HepG2 (cell line): ENCODE measurements around the gene WIZ. TPM values are rescaled to one million over a fixed set of nuclear protein-coding genes. Genes with fewer than 3 reads are reported as not detected.
"Not testable (repeated sequence)": the region's sequence is repeated elsewhere in the genome, so short reads cannot be mapped to it uniquely, and the experiment has no call there.

Source experiments
- ATAC-seq: fragments of 200-7000 bp; cut with Tn5 transposase; 3 replicates; pipeline ENCODE4 v1.9.1; 2020; ENCODE audit warnings: mild to moderate bottlenecking, moderate library complexity
- BruUV-seq: library from RNA; stranded (reverse); fragments of 400-500 nt; replicated peaks from 2 replicates; lab custom pipeline; 2021; lab: Mats Ljungman, UMichigan
- CTCF ChIA-PET: fragments of 300-600 bp; formaldehyde crosslinking; extraction: SDS; loops from one replicate; lab custom pipeline; 2021; ENCODE audit warnings: low total read pairs, inconsistent platforms, low intra/inter-chr PET ratio; lab: Yijun Ruan, JAX
- POLR2A ChIA-PET: fragments of 350-600 bp; sonication (Branson Sonifier 250); formaldehyde crosslinking; loops from one replicate; lab custom pipeline; 2020; ENCODE audit warnings: antibody characterized with exemption, inconsistent platforms; lab: Yijun Ruan, JAX
- DNase-seq: peaks from one replicate; pipeline ENCODE4 v3.0.0-alpha.2; 2015; ENCODE audit warnings: low spot score
- FAIRE-seq: peaks from 3 replicates; lab custom pipeline; 2011; peaks lifted over from hg19 to GRCh38; lab: Jason Lieb, UNC
- H2AFZ ChIP-seq: one replicate; pipeline ENCODE4 v1.6.1; 2011; ENCODE audit warnings: low read length, inconsistent platforms
- H3K27ac ChIP-seq: fragments of 300-600 bp; 3 replicates; pipeline ENCODE4 v1.8.0; 2011; ENCODE audit warnings: mixed run types, mild to moderate bottlenecking, mixed read lengths, low read length, inconsistent platforms; ENCODE audit not compliant: insufficient read depth; ENCODE audit errors: extremely low read length
- H3K27me3 ChIP-seq, 2 experiments: fragments of 200-600 bp in 1 of 2; 2 replicates in 1 of 2; 3 replicates in 1 of 2; pipeline versions ENCODE4 v1.6.0 to v1.8.0; 2011; ENCODE audit warnings: low read length in 2 of 2, mild to moderate bottlenecking in 2 of 2, moderate library complexity in 2 of 2, inconsistent platforms in 1 of 2; ENCODE audit not compliant: insufficient read depth in 2 of 2, control insufficient read depth in 1 of 2
- H3K36me3 ChIP-seq, 2 experiments: fragments of 200-600 bp in 1 of 2; replicated peaks in 1 of 2; 2 replicates in 1 of 2; 3 replicates in 1 of 2; pipeline versions ENCODE4 v1.5.1 to v1.8.0; 2011; ENCODE audit warnings: low read length in 2 of 2, inconsistent platforms in 1 of 2; ENCODE audit not compliant: insufficient read depth in 2 of 2, control insufficient read depth in 1 of 2
- H3K4me1 ChIP-seq: 2 replicates; pipeline ENCODE4 v1.5.1; 2012; ENCODE audit warnings: low read length, inconsistent platforms; ENCODE audit not compliant: insufficient read depth
- H3K4me2 ChIP-seq: 2 replicates; pipeline ENCODE4 v1.6.0; 2011; ENCODE audit warnings: low read depth, low read length, inconsistent platforms
- H3K4me3 ChIP-seq, 3 experiments: fragments of 200-600 bp in 1 of 3; sonication (generic), shearing (Covaris generic) in 1 of 3; replicated peaks in 1 of 3; 2 replicates each; pipeline ENCODE4 v1.5.1; 2011 to 2016; ENCODE audit warnings: low read length in 3 of 3, inconsistent platforms in 2 of 3, low read depth in 2 of 3, mild to moderate bottlenecking in 2 of 3, control low read depth in 1 of 3, mixed read lengths in 1 of 3; ENCODE audit not compliant: insufficient read depth in 1 of 3
- H3K79me2 ChIP-seq: one replicate; pipeline ENCODE4 v1.6.1; 2011; ENCODE audit warnings: low read length, inconsistent platforms; ENCODE audit not compliant: insufficient read depth
- H3K9ac ChIP-seq: 2 replicates; pipeline ENCODE4 v1.6.0; 2011; ENCODE audit warnings: mild to moderate bottlenecking, low read depth, low read length, inconsistent platforms; ENCODE audit not compliant: insufficient read depth
- H3K9me3 ChIP-seq: 2 replicates; pipeline ENCODE4 v1.5.1; 2012; ENCODE audit warnings: mild to moderate bottlenecking, low read length
- H4K20me1 ChIP-seq: 2 replicates; pipeline ENCODE4 v1.6.0; 2011; ENCODE audit warnings: inconsistent platforms, mild to moderate bottlenecking, low read length, moderate library complexity; ENCODE audit not compliant: insufficient read depth
- PLRG1 ChIP-seq: fragments of 450-650 bp; conservative IDR thresholded peaks from 2 replicates; pipeline ENCODE4 v1.6.1; 2016
- ZNF441 ChIP-seq: sonication (generic); formaldehyde crosslinking; IDR thresholded peaks from 2 replicates; pipeline ENCODE4 v1.7.0; 2021; ENCODE audit warnings: missing genetic modification reagents, borderline replicate concordance
- WGBS: methylation state at CpG from one replicate; pipeline ENCODE4 v1.1.6; 2017; ENCODE audit warnings: low lambda C conversion rate; 5-methylcytosine and 5-hydroxymethylcytosine counted together
- in situ Hi-C: cut with HindIII; loops from 2 replicates; pipeline ENCODE4 v1.10.0; 2017; ENCODE audit warnings: low pct_unique_long_range_greater_than_20kb; ENCODE audit not compliant: extremely low pct_ligation_motif_present
- intact Hi-C: fragments of 100-400 bp; cut with micrococcal nuclease; formaldehyde crosslinking; loops from one replicate; pipeline ENCODE4 v1.10.0; 2022; ENCODE audit not compliant: unreplicated experiment
- polyA plus RNA-seq, 8 experiments: library from polyadenylated mRNA; depleted of rRNA in 3 of 8; stranded (reverse) in 7 of 8; unstranded in 1 of 8; fragments of >200 nt; fragmentation: Illumina TruSeq in 4 of 8; extraction: Trizol in 4 of 8; gene quantifications; 2 replicates each; pipeline versions ENCODE4 v1.2.1 to v1.2.3, GENCODE V29; 2011 to 2016; ENCODE audit warnings: low read depth in 4 of 8, missing spikeins in 1 of 8, mixed read lengths in 1 of 8; ENCODE audit not compliant: insufficient read depth in 1 of 8
- total RNA-seq, 5 experiments: library from RNA; depleted of rRNA; stranded (reverse); fragments of >200 nt; fragmentation: Illumina TruSeq; extraction: Trizol; gene quantifications; 2 replicates each; pipeline ENCODE4 v1.2.3, GENCODE V29; 2016; ENCODE audit warnings: low read depth in 1 of 5

Gene WIZ
- total and polyA plus RNA-seq, 2 of the 13 experiments (the other 11 are each of a cell fraction or from before 2014, with no cell fraction given): 4.7 to 4.8 TPM

- Histone ChIP-seq H3K4me2 (no peak overlapping the region), H3K27ac (no peak overlapping the region), H3K79me2 (no peaks in the 10 kb centered on the region), H4K20me1 (no peaks in the 10 kb centered on the region), H3K36me3 (no peaks in the 10 kb centered on the region), H3K9ac (no peak overlapping the region), H3K27me3 (no peaks in the 10 kb centered on the region), H3K9me3 (no peaks in the 10 kb centered on the region), H3K4me3 (no peak overlapping the region), H3K4me1 (peaks cover 13% of the 10 kb centered on the region), H2AFZ (no peak overlapping the region)
- ATAC-seq: no peak
- ChIA-PET POLR2A (no interaction called here), CTCF (no interaction called here)
- intact Hi-C loops: no loop called here
- DNase-seq: no peak
- 53% methylated on average over 4 of the region's 4 CpGs for WGBS
- no TSS peak for BruUV-seq
- in situ Hi-C loops: no loop called here
- no peak for TF ChIP-seq PLRG1
- TF ChIP-seq ZNF441 (CRISPR knock-in tag): no peak
- FAIRE-seq: no peak
Observed at GRCh38 chr19:15487038-15487437, 37.3 kb upstream of the WIZ start.

DNA sequence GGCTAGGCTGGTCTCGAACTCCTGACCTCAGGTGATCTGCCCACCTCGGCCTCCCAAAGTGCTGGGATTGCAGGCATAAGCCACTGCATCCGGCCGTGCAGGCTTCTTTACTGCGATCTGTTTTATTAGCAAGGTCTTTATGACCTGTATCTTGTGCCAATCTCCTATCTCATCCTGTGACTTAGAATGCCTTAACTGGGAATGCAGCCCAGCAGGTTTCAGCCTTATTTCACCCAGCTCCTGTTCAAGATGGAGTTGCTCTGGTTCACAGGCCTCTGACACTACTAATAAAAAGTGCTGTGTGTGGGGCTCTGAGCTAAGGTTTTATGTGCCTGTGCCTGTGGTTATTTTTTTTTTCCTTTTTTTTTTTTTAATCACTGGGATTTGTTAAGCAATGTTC, 36.0 kb upstream of the WIZ start:
- H3K27ac ChIP-seq, CTCF ChIA-PET, POLR2A ChIA-PET, H3K4me3 ChIP-seq, DNase-seq, H3K36me3 ChIP-seq, H3K9ac ChIP-seq, H3K27me3 ChIP-seq, H2AFZ ChIP-seq, FAIRE-seq, intact Hi-C loops, BruUV-seq, H4K20me1 ChIP-seq, H3K9me3 ChIP-seq, H3K4me2 ChIP-seq, in situ Hi-C loops, ATAC-seq, H3K79me2 ChIP-seq: not testable (repeated sequence)
- 69% methylated on average over 5 of the region's 5 CpGs for whole genome bisulfite sequencing
- peaks cover 13% of the 10 kb centered on the region for H3K4me1 ChIP-seq

- BruUV-seq, H2AFZ ChIP-seq, H3K27ac ChIP-seq, DNase-seq, H3K4me3 ChIP-seq, CTCF ChIA-PET, H4K20me1 ChIP-seq, POLR2A ChIA-PET, in situ Hi-C loops, H3K27me3 ChIP-seq, intact Hi-C loops, H3K36me3 ChIP-seq, FAIRE-seq, H3K9me3 ChIP-seq, H3K79me2 ChIP-seq, H3K4me2 ChIP-seq, ATAC-seq, H3K9ac ChIP-seq: not testable (repeated sequence)
- WGBS: 61% methylated on average over 7 of the region's 7 CpGs
- peaks cover 34% of the 10 kb centered on the region for H3K4me1 ChIP-seq
Observed at GRCh38 chr19:15480996-15481395, 31.2 kb upstream of the WIZ start.
